ENCODE results near the gene SIPA1L3.

Gene SIPA1L3

GRCh38 chr19:38193445-38193844 is 286.4 kb downstream of the SIPA1L3 start:
- Histone ChIP-seq H3K4me3 (ENCODE audit: low read depth, low read length, poor library complexity, severe bottlenecking) (no peak overlapping the region), H3K79me2 (ENCODE audit: insufficient read depth, low read length) (no peaks in the 10 kb centered on the region), H3K27me3 (ENCODE audit: insufficient read depth, low read length) (no peaks in the 10 kb centered on the region), H3K4me1 (ENCODE audit: insufficient read depth, low read length, severe bottlenecking) (no peaks in the 10 kb centered on the region), H3K9me3 (ENCODE audit: low read length) (no peaks in the 10 kb centered on the region), H3K36me3 (ENCODE audit: insufficient read depth, low read length) (peaks cover 8% of the 10 kb centered on the region), H3K27ac (ENCODE audit: low read depth, low read length, poor library complexity, severe bottlenecking) (no peak overlapping the region), H3F3A (ENCODE audit: insufficient read depth, low read length) (no peaks in the 10 kb centered on the region), H3K9ac (ENCODE audit: low read length) (no peak overlapping the region), H3K4me2 (ENCODE audit: low read length) (no peak overlapping the region), H4K20me1 (ENCODE audit: insufficient read depth, low read length) (no peaks in the 10 kb centered on the region), H2AFZ (ENCODE audit: low read length) (no peak overlapping the region), H3K9me2 (ENCODE audit: low read depth, low read length) (no peaks in the 10 kb centered on the region)
- TF ChIP-seq CTCF (IDR thresholded peaks at IDR 0.05; ENCODE audit: low read length), result no peak
- no peak for TF ChIP-seq EZH2 (IDR thresholded peaks at IDR 0.05; ENCODE audit: borderline replicate concordance, low read length)

- no peaks in the 10 kb centered on the region for H3K9me3 ChIP-seq (ENCODE audit: low read length)
- H3K36me3 ChIP-seq (ENCODE audit: insufficient read depth, low read length), result peaks cover 15% of the 10 kb centered on the region
- H2AFZ ChIP-seq (ENCODE audit: low read length), result no peak overlapping the region
- H3K4me1 ChIP-seq (ENCODE audit: insufficient read depth, low read length, severe bottlenecking), result no peaks in the 10 kb centered on the region
- no peak overlapping the region for H3K4me3 ChIP-seq (ENCODE audit: low read depth, low read length, poor library complexity, severe bottlenecking)
- no peaks in the 10 kb centered on the region for H3F3A ChIP-seq (ENCODE audit: insufficient read depth, low read length)
- no peak overlapping the region for H3K27ac ChIP-seq (ENCODE audit: low read depth, low read length, poor library complexity, severe bottlenecking)
- H4K20me1 ChIP-seq (ENCODE audit: insufficient read depth, low read length), result no peaks in the 10 kb centered on the region
- no peak overlapping the region for H3K9ac ChIP-seq (ENCODE audit: low read length)
- no peaks in the 10 kb centered on the region for H3K79me2 ChIP-seq (ENCODE audit: insufficient read depth, low read length)
- no peaks in the 10 kb centered on the region for H3K27me3 ChIP-seq (ENCODE audit: insufficient read depth, low read length)
- TF ChIP-seq EZH2 (IDR thresholded peaks at IDR 0.05; ENCODE audit: borderline replicate concordance, low read length) (no peak), CTCF (IDR thresholded peaks at IDR 0.05; ENCODE audit: low read length) (no peak)
- H3K9me2 ChIP-seq (ENCODE audit: low read depth, low read length), result no peaks in the 10 kb centered on the region
- H3K4me2 ChIP-seq (ENCODE audit: low read length), result no peak overlapping the region
These were observed 287.2 kb downstream of the SIPA1L3 start for GRCh38 chr19:38194061-38194701.

- H3K4me1 ChIP-seq (ENCODE audit: insufficient read depth, low read length, severe bottlenecking), result no peaks in the 10 kb centered on the region
- H3K9me2 ChIP-seq (ENCODE audit: low read depth, low read length), result no peaks in the 10 kb centered on the region
- H3K9me3 ChIP-seq (ENCODE audit: low read length), result no peaks in the 10 kb centered on the region
- H2AFZ ChIP-seq (ENCODE audit: low read length), result no peak overlapping the region
- no peak overlapping the region for H3K9ac ChIP-seq (ENCODE audit: low read length)
- H3K79me2 ChIP-seq (ENCODE audit: insufficient read depth, low read length), result no peaks in the 10 kb centered on the region
- H3K36me3 ChIP-seq (ENCODE audit: insufficient read depth, low read length), result peaks cover 15% of the 10 kb centered on the region
- H3K4me3 ChIP-seq (ENCODE audit: low read depth, low read length, poor library complexity, severe bottlenecking), result no peak overlapping the region
- no peak overlapping the region for H3K4me2 ChIP-seq (ENCODE audit: low read length)
- H3K27me3 ChIP-seq (ENCODE audit: insufficient read depth, low read length), result no peaks in the 10 kb centered on the region
- H3K27ac ChIP-seq (ENCODE audit: low read depth, low read length, poor library complexity, severe bottlenecking), result no peak overlapping the region
- H4K20me1 ChIP-seq (ENCODE audit: insufficient read depth, low read length), result no peaks in the 10 kb centered on the region
- no peaks in the 10 kb centered on the region for H3F3A ChIP-seq (ENCODE audit: insufficient read depth, low read length)
- no peak for TF ChIP-seq EZH2 (IDR thresholded peaks at IDR 0.05; ENCODE audit: borderline replicate concordance, low read length)
These were observed 288.2 kb downstream of the SIPA1L3 start for GRCh38 chr19:38195237-38195636.

- Histone ChIP-seq H3K9me2 (ENCODE audit: low read depth, low read length) (no peaks in the 10 kb centered on the region), H3K79me2 (ENCODE audit: insufficient read depth, low read length) (no peaks in the 10 kb centered on the region), H3K27me3 (ENCODE audit: insufficient read depth, low read length) (no peaks in the 10 kb centered on the region), H3K4me2 (ENCODE audit: low read length) (no peak overlapping the region), H4K20me1 (ENCODE audit: insufficient read depth, low read length) (no peaks in the 10 kb centered on the region), H3K27ac (ENCODE audit: low read depth, low read length, poor library complexity, severe bottlenecking) (no peak overlapping the region), H3K4me1 (ENCODE audit: insufficient read depth, low read length, severe bottlenecking) (no peaks in the 10 kb centered on the region), H2AFZ (ENCODE audit: low read length) (no peak overlapping the region), H3K9ac (ENCODE audit: low read length) (no peak overlapping the region), H3K36me3 (ENCODE audit: insufficient read depth, low read length) (peaks cover 19% of the 10 kb centered on the region), H3K9me3 (ENCODE audit: low read length) (no peaks in the 10 kb centered on the region), H3F3A (ENCODE audit: insufficient read depth, low read length) (no peaks in the 10 kb centered on the region), H3K4me3 (ENCODE audit: low read depth, low read length, poor library complexity, severe bottlenecking) (no peak overlapping the region)
- no peak for TF ChIP-seq EZH2 (IDR thresholded peaks at IDR 0.05; ENCODE audit: borderline replicate concordance, low read length)
These were observed 289.3 kb downstream of the SIPA1L3 start for GRCh38 chr19:38196245-38196837.

Measured in OCI-LY1 (cell line).